HG02885 (cell line): ENCODE results near the gene FLII.

ENCODE experiments used
- ATAC-seq: cut with Tn5 transposase; IDR thresholded peaks from one replicate; pipeline ENCODE4 v1.9.1; 2021; ENCODE audit warnings: mild to moderate bottlenecking; ENCODE audit not compliant: unreplicated experiment, poor library complexity

The FLII gene

GRCh38 chr17:18246109-18246725, 12.3 kb downstream of the FLII start:
- ATAC-seq: no peak

DNA sequence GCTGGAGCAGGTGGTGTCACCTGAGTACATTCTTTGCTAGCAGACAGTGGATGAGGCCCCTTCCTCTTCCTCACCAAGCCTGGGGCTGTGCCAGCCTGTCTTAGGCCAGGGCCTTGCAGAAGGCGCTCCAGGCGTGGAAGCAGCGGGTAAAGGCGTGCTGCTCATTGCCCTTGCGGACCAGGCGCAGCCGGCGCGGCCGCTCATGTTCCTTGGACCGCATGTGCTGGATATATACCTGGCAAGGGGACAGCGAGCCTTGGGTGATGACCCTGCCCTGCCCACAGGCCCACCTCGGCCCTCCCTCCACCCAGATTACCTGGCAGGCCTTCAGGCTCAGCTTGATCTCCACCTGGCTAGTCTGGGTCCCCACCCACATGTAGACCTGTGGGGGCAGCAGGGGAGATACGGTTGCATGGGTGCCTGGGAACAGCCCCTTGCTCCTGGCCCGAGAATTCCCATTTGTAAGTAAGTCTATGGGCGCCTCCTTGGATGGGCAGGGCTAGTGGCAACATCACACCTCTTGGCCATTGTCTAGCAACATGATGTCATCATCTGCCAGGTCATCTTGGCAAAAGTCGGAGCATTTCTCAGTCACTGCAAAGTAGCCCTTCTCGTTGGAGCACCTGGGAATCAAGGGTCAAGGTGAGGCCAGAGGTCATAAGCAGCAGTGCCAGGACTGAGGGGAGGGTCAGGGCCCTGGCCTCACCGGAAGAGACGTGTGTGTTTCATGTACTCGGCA, 13.3 kb downstream of the FLII start:
- ATAC-seq: no peak

- no peak for ATAC-seq
These were observed 17.2 kb downstream of the FLII start for GRCh38 chr17:18241229-18241871.

DNA sequence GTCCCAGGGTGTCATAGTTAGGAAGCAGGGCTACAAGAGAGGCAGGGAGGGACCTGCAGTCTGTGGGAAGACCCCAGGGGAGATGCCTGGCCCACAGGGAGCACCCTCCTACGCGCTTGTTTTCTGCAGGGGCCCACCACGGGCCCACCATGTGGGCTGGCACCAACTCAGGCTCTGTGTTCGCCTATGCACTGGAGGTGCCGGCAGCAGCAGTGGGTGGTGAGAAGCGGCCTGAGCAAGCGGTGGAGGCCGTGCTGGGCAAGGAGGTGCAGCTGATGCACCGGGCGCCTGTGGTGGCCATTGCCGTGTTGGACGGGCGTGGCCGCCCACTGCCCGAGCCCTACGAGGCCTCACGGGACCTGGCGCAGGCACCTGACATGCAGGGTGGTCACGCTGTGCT, 18.1 kb downstream of the FLII start:
- no peak for ATAC-seq

- ATAC-seq: no peak
These were observed 20.2 kb downstream of the FLII start for GRCh38 chr17:18238299-18238698.

- ATAC-seq: no peak
These were observed 21.1 kb downstream of the FLII start for GRCh38 chr17:18237461-18237860.

- no peak for ATAC-seq
These were observed 22.0 kb downstream of the FLII start for GRCh38 chr17:18236494-18236893.

- no peak for ATAC-seq
These were observed 22.7 kb downstream of the FLII start for GRCh38 chr17:18235743-18236256.

DNA sequence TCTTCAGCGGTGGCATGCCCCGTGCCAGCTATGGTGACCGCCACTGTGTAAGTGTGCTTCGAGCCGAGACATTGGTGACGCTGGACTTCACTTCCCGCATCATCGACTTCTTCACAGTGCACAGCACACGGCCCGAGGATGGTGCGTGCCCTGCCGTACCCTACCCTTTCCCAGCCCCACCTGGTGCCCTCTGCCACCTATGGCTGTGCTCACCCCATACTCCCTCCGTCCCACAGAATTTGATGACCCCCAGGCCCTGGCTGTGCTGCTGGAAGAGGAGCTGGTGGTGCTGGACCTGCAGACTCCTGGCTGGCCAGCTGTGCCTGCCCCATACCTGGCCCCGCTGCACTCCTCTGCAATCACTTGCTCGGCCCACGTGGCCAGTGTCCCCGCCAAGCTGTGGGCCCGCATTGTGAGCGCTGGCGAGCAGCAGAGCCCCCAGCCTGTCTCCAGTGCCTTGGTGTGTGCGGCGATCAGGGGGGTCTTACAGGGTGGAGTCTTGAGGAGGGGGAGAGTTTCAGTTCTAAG, 23.6 kb downstream of the FLII start:
- ATAC-seq: no peak

- ATAC-seq: no peak
These were observed 24.6 kb downstream of the FLII start for GRCh38 chr17:18233803-18234518.

DNA sequence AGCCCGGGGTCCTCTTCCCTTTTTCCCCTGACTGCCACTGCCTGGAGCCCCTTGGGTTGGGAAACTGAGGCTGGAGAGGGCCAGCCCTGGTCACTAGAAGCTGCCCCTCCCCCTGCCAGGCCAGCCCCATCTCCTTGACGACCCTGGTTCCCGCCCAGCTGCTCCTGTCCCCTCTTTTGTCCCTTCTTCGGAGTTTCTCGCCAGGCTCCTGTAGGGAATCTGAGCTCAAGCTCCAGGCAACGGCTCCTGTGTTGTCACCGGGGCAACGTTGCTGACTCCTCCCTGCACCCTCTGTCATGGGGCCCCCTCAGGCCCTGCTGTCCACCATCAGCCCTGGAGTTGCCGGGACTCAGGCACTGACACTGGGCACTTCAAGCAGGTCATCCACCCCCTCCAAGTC, 27.4 kb downstream of the FLII start:
- no peak for ATAC-seq

GRCh38 chr17:18230288-18231141, 28.0 kb downstream of the FLII start:
- no peak for ATAC-seq

DNA sequence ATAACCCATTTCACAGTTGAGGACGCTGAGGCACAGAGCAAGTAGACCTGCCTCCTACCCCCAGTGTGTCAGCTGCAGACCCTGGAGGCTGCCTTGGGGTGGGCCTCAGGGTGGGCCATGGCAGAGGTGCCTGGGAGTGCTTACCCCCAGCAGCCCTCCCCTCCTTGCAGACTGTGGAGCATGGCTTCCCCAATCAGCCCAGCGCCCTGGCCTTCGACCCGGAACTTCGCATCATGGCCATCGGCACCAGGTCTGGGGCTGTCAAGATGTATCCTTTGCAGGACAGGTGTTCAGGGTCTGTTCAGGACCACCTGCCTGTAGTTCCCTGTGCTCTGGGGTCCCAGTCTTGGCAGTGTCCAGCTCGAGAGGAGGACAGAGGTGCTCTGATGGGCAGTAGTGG, 28.8 kb downstream of the FLII start:
- ATAC-seq: no peak

- no peak for ATAC-seq
These were observed 29.3 kb downstream of the FLII start for GRCh38 chr17:18229254-18229653.

- ATAC-seq: no peak
These were observed 30.3 kb downstream of the FLII start for GRCh38 chr17:18228176-18228682.

DNA sequence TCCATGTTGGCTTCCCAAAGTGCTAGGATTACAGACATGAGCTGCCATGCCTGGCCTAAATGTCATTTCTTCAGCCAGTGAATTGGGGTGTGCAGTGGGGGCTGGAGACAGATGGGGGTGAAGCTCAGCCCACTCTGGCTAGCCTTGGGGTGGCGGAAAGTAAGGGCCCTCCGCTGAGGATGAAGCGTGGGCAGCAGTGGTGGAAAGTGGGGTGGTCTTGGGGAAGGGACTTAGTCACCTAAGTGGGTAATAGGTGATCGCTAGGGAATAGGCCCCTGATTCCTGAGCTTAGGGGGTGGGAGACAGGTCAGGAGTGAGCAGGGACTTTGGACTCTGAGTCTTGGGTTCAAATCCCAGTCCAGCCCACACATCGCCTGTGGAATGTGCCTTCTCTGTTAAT, 30.9 kb downstream of the FLII start:
- no peak for ATAC-seq

DNA sequence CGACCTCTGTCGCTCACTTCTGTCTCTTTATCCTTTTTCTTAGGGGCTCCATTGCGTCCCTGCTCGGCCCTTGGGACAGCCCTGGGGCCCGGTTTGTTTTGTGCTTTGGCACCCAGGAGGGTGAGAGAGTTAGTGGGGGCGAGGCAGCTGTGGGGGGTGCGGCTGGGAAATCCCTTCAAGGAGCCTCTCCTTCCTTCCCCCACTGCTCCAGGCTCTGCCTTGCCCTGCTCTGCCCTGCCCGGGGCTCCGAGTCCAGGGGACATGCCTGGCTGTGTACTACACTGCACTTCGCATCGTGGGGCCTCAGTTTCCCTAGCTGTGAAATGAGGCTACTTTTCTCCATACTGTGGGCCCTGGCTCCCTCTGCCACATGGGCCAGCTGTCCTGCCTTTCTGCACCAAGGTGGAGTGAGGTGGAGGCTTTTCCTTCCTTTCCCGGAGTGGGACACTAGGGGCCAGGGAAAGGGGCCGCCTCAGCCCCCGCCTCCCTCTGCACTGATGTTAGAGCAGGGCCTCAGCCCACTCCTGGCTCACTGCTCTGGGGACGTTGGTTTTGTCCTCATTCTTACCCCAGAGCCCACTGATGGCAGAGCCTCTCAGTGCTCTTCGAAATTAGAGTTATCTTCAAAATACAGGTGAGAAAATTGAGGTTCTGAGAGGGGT, 32.1 kb downstream of the FLII start:
- no peak for ATAC-seq

- ATAC-seq: peak; percentile 24
These were observed 32.8 kb downstream of the FLII start for GRCh38 chr17:18225642-18226283.
